H1 (cell line): ENCODE measurements around the gene FITM1. TPM values are rescaled to one million over a fixed set of nuclear protein-coding genes. Genes with fewer than 3 reads are reported as not detected.

ENCODE experiments used
- CTCF ChIA-PET: fragments of 300-600 bp; sonication (Branson Sonifier 250); formaldehyde crosslinking; loops from one replicate; lab custom pipeline; 2021; ENCODE audit not compliant: partially characterized antibody; lab: Charles Lee
- POLR2A ChIA-PET: fragments of 300-600 bp; sonication (Branson Sonifier 250); formaldehyde crosslinking; loops from one replicate; lab custom pipeline; 2021; ENCODE audit warnings: inconsistent platforms; ENCODE audit not compliant: partially characterized antibody; lab: Charles Lee
- DNase-seq, 2 experiments: peaks; one replicate each; pipeline versions ENCODE4 v3.0.0 to v3.0.0-alpha.2; 2010 to 2022; ENCODE audit warnings: low spot score in 2 of 2, low read depth in 1 of 2, mixed read lengths in 1 of 2
- FAIRE-seq: peaks from 2 replicates; lab custom pipeline; 2011; peaks lifted over from hg19 to GRCh38; lab: Jason Lieb, UNC
- H2AFZ ChIP-seq: 2 replicates; pipeline ENCODE4 v1.8.1; 2012; ENCODE audit warnings: low read length, inconsistent platforms
- H2AK5ac ChIP-seq: 2 replicates; pipeline ENCODE4 v1.6.1; 2013; ENCODE audit warnings: low read depth, low read length
- H2BK120ac ChIP-seq: replicated peaks from 2 replicates; pipeline ENCODE3; 2013; ENCODE audit warnings: low read depth, low read length, inconsistent platforms
- H2BK12ac ChIP-seq: 2 replicates; pipeline ENCODE4 v1.6.1; 2013; ENCODE audit warnings: low read depth, low read length
- H2BK15ac ChIP-seq: 2 replicates; pipeline ENCODE4 v1.6.1; 2013; ENCODE audit warnings: low read length
- H2BK20ac ChIP-seq: 2 replicates; pipeline ENCODE4 v1.6.1; 2013; ENCODE audit warnings: low read length
- H2BK5ac ChIP-seq: 2 replicates; pipeline ENCODE4 v1.6.1; 2013; ENCODE audit warnings: low read depth, low read length
- H3K14ac ChIP-seq: 2 replicates; pipeline ENCODE4 v1.6.1; 2013; ENCODE audit warnings: inconsistent platforms; ENCODE audit not compliant: insufficient read length
- H3K18ac ChIP-seq: 2 replicates; pipeline ENCODE4 v1.6.1; 2013; ENCODE audit warnings: low read length; ENCODE audit errors: extremely low read depth
- H3K23ac ChIP-seq: 2 replicates; pipeline ENCODE4 v1.6.1; 2013; ENCODE audit warnings: inconsistent platforms; ENCODE audit not compliant: insufficient read length
- H3K23me2 ChIP-seq: 2 replicates; pipeline ENCODE4 v1.6.1; 2013; ENCODE audit warnings: low read depth, low read length
- H3K27ac ChIP-seq: 2 replicates; pipeline ENCODE4 v1.6.1; 2011; ENCODE audit warnings: low read depth, low read length, inconsistent platforms
- H3K27me3 ChIP-seq, 4 experiments: replicated peaks in 1 of 4; 1 replicate in 1 of 4; 2 replicates in 3 of 4; pipeline versions ENCODE4 v1.6.1 to v1.8.1; 2011 to 2013; ENCODE audit warnings: low read length in 3 of 4, mild to moderate bottlenecking in 3 of 4, inconsistent platforms in 2 of 4, mixed read lengths in 2 of 4, moderate library complexity in 1 of 4; ENCODE audit not compliant: control insufficient read depth in 3 of 4, insufficient read depth in 3 of 4; ENCODE audit errors: extremely low read depth in 1 of 4
- H3K36me3 ChIP-seq, 4 experiments: 2 replicates each; pipeline versions ENCODE4 v1.6.1 to v1.8.1; 2011 to 2013; ENCODE audit warnings: mild to moderate bottlenecking in 4 of 4, low read length in 3 of 4, moderate library complexity in 2 of 4, control low read depth in 1 of 4, inconsistent platforms in 1 of 4; ENCODE audit not compliant: insufficient read depth in 4 of 4, control insufficient read depth in 2 of 4
- H3K4ac ChIP-seq: replicated peaks from 2 replicates; pipeline ENCODE3; 2013; ENCODE audit warnings: low read length, low read depth, mixed read lengths, inconsistent platforms; ENCODE audit not compliant: insufficient read length
- H3K4me1 ChIP-seq, 4 experiments: replicated peaks in 1 of 4; 1 replicate in 1 of 4; 2 replicates in 3 of 4; pipeline versions ENCODE4 v1.6.1 to v1.8.1; 2011 to 2013; ENCODE audit warnings: low read length in 3 of 4, inconsistent platforms in 2 of 4, mixed read lengths in 1 of 4; ENCODE audit not compliant: insufficient read depth in 4 of 4, control insufficient read depth in 3 of 4
- H3K4me2 ChIP-seq, 2 experiments: 2 replicates each; pipeline versions ENCODE4 v1.6.1 to v1.8.1; 2011 to 2013; ENCODE audit warnings: low read depth in 2 of 2, low read length in 2 of 2, control low read depth in 1 of 2, inconsistent platforms in 1 of 2, mild to moderate bottlenecking in 1 of 2; ENCODE audit not compliant: insufficient read depth in 1 of 2
- H3K4me3 ChIP-seq, 4 experiments: fragments of 200-600, 300-600 bp in 1 of 4; sonication (generic), shearing (Covaris generic), sonication (Bioruptor Twin) in 1 of 4; 2 replicates each; pipeline versions ENCODE4 v1.5.1 to v1.8.1; 2011 to 2016; ENCODE audit warnings: low read length in 4 of 4, low read depth in 3 of 4, control low read depth in 2 of 4, inconsistent platforms in 2 of 4, mild to moderate bottlenecking in 2 of 4, mixed read lengths in 1 of 4, moderate library complexity in 1 of 4; ENCODE audit not compliant: insufficient read depth in 2 of 4; ENCODE audit errors: extremely low read depth in 1 of 4
- H3K56ac ChIP-seq: replicated peaks from 2 replicates; pipeline ENCODE3; 2013; ENCODE audit warnings: low read depth, mild to moderate bottlenecking, mixed read lengths, low read length, inconsistent platforms; ENCODE audit not compliant: insufficient read length
- H3K79me1 ChIP-seq: 2 replicates; pipeline ENCODE4 v1.6.1; 2013; ENCODE audit warnings: low read depth, low read length, control low read depth
- H3K79me2 ChIP-seq, 2 experiments: 2 replicates each; pipeline versions ENCODE4 v1.6.1 to v1.8.1; 2012 to 2013; ENCODE audit warnings: low read length in 2 of 2, mild to moderate bottlenecking in 2 of 2, inconsistent platforms in 1 of 2; ENCODE audit not compliant: insufficient read depth in 2 of 2, control insufficient read depth in 1 of 2
- H3K9ac ChIP-seq, 4 experiments: replicated peaks in 1 of 4; 1 replicate in 1 of 4; 2 replicates in 3 of 4; pipeline versions ENCODE4 v1.6.1 to v1.8.1; 2011 to 2013; ENCODE audit warnings: low read depth in 3 of 4, low read length in 3 of 4, control low read depth in 2 of 4, mild to moderate bottlenecking in 2 of 4, moderate library complexity in 2 of 4, inconsistent platforms in 1 of 4; ENCODE audit errors: extremely low read depth in 1 of 4
- H3K9me3 ChIP-seq, 2 experiments: 2 replicates each; pipeline versions ENCODE4 v1.6.1 to v1.8.1; 2012 to 2013; ENCODE audit warnings: mild to moderate bottlenecking in 2 of 2, moderate library complexity in 2 of 2, control low read depth in 1 of 2, inconsistent platforms in 1 of 2, low read depth in 1 of 2, low read length in 1 of 2, mixed read lengths in 1 of 2; ENCODE audit not compliant: insufficient read depth in 2 of 2
- H4K20me1 ChIP-seq, 2 experiments: replicated peaks in 1 of 2; 2 replicates each; pipeline versions ENCODE3 to v1.8.1; 2011 to 2013; ENCODE audit warnings: inconsistent platforms in 2 of 2, low read length in 2 of 2, mild to moderate bottlenecking in 1 of 2; ENCODE audit not compliant: insufficient read depth in 2 of 2, control insufficient read depth in 1 of 2
- H4K5ac ChIP-seq: 2 replicates; pipeline ENCODE4 v1.6.1; 2013; ENCODE audit warnings: low read length, low read depth, mixed read lengths, inconsistent platforms; ENCODE audit not compliant: insufficient read length
- H4K8ac ChIP-seq: 2 replicates; pipeline ENCODE4 v1.8.0; 2013; ENCODE audit warnings: mild to moderate bottlenecking, moderate library complexity, low read length, inconsistent platforms; ENCODE audit not compliant: insufficient read depth; ENCODE audit errors: extremely low read depth
- H4K91ac ChIP-seq: replicated peaks from 2 replicates; pipeline ENCODE3; 2013; ENCODE audit warnings: low read length, mixed read lengths, inconsistent platforms; ENCODE audit not compliant: insufficient read length
- ATF3 ChIP-seq: IDR thresholded peaks from 2 replicates; pipeline ENCODE4 v1.6.1; 2011; ENCODE audit warnings: low read depth, mild to moderate bottlenecking, low read length; ENCODE audit not compliant: insufficient read depth
- CHD2 ChIP-seq: IDR thresholded peaks from 2 replicates; pipeline ENCODE4 v1.6.1; 2012; ENCODE audit warnings: low read length, improper control_type of control experiment
- CREB1 ChIP-seq: IDR thresholded peaks from 2 replicates; pipeline ENCODE4 v1.6.1; 2012; ENCODE audit warnings: inconsistent platforms
- KDM1A ChIP-seq: fragments of 200-600, 300-600 bp; sonication (generic); IDR thresholded peaks from 2 replicates; pipeline ENCODE4 v1.7.1; 2016; ENCODE audit warnings: mild to moderate bottlenecking, low read length, borderline replicate concordance
- NANOG ChIP-seq: IDR thresholded peaks from 2 replicates; pipeline ENCODE4 v1.6.1; 2011; ENCODE audit warnings: low read length, low read depth, mild to moderate bottlenecking, inconsistent platforms; ENCODE audit not compliant: insufficient read depth, poor library complexity, severe bottlenecking
- RBBP5 ChIP-seq: IDR thresholded peaks from 2 replicates; pipeline ENCODE4 v1.7.1; 2012; ENCODE audit warnings: low read depth, mild to moderate bottlenecking, inconsistent platforms, low read length, moderate library complexity, borderline replicate concordance
- RFX5 ChIP-seq: IDR thresholded peaks from 2 replicates; pipeline ENCODE4 v1.6.1; 2011; ENCODE audit warnings: low read depth, low read length, improper control_type of control experiment, borderline replicate concordance
- SAP30 ChIP-seq: fragments of 300-600 bp; sonication (generic); IDR thresholded peaks from 2 replicates; pipeline ENCODE4 v1.7.1; 2012; ENCODE audit warnings: low read length, moderate library complexity, mild to moderate bottlenecking, inconsistent platforms; ENCODE audit not compliant: insufficient read depth, insufficient replicate concordance
- SIRT6 ChIP-seq: IDR thresholded peaks from one replicate; pipeline ENCODE4 v1.7.1; 2012; ENCODE audit warnings: low read length, inconsistent platforms
- SUZ12 ChIP-seq: fragments of 200-600 bp; sonication (generic); IDR thresholded peaks from 2 replicates; pipeline ENCODE4 v1.6.1; 2012; ENCODE audit warnings: mild to moderate bottlenecking, inconsistent platforms, low read length, moderate library complexity, mixed read lengths
- TBP ChIP-seq: IDR thresholded peaks from 2 replicates; pipeline ENCODE4 v1.6.1; 2011; ENCODE audit warnings: low read depth, low read length, improper control_type of control experiment
- whole genome bisulfite sequencing, 2 experiments: shearing (Covaris generic) in 1 of 2; methylation state at CpG; one replicate each; pipeline versions ENCODE4 v1.1.6 to v1.1.7; 2013 to 2015; ENCODE audit warnings: low lambda C conversion rate in 2 of 2, mixed read lengths in 2 of 2, inconsistent platforms in 1 of 2, low coverage in 1 of 2, missing lambda C conversion rate in 1 of 2; ENCODE audit not compliant: insufficient replicate concordance in 2 of 2, insufficient coverage in 1 of 2, insufficient read length in 1 of 2; ENCODE audit errors: extremely low coverage in 1 of 2, missing lambda C conversion rate in 1 of 2; 5-methylcytosine and 5-hydroxymethylcytosine counted together
- polyA plus RNA-seq, 7 experiments: library from polyadenylated mRNA; depleted of rRNA in 3 of 7; stranded (reverse) in 5 of 7; unstranded in 2 of 7; fragments of >200 nt in 5 of 7; fragments of 200-250 nt in 2 of 7; gene quantifications; 1 replicate in 5 of 7; 2 replicates in 1 of 7; 4 replicates in 1 of 7; pipeline versions ENCODE4 v1.2.1 to v1.2.3, GENCODE V29; 2011 to 2013; ENCODE audit warnings: missing spikeins in 2 of 7, mixed read lengths in 2 of 7
- total RNA-seq: library from RNA; stranded (reverse); fragmentation: NEBNext Ultra II Directional; extraction: Animal tissue kit (Norgen Biotek cat#: 25700); gene quantifications from 2 replicates; pipeline ENCODE4 v1.2.1, GENCODE V29; 2021

The FITM1 gene
- total and polyA plus RNA-seq, 2 of the 8 experiments (the other 6 are each of a cell fraction or from before 2014, with no cell fraction given): 0.53 to 0.76 TPM

- Histone ChIP-seq H2BK120ac (no peak overlapping the region), H3K27ac (no peak overlapping the region), H2AK5ac (no peak overlapping the region), H4K91ac (no peak overlapping the region), H2BK5ac (no peak overlapping the region), H3K27me3 (no peaks in the 10 kb centered on the region), H3K56ac (no peak overlapping the region), H3K79me1 (no peaks in the 10 kb centered on the region), H3K4me3 (no peak overlapping the region), H3K14ac (no peak overlapping the region), H3K79me2 (no peaks in the 10 kb centered on the region), H3K4ac (no peak overlapping the region), H4K20me1 (peaks cover 0 to 16% of the 10 kb centered on the region in 2 experiments), H2AFZ (no peak overlapping the region), H3K9me3 (no peaks in the 10 kb centered on the region), H3K23me2 (0 out of 2 replicates have a peak, but pooled peaks cover 2% of the 10 kb centered on the region), H2BK20ac (no peak overlapping the region), H4K5ac (no peak overlapping the region), H3K36me3 (peaks cover 0 to 26% (median 11%) of the 10 kb centered on the region in 4 experiments; a peak in 7 of 8 replicates), H3K18ac (no peak overlapping the region), H3K9ac (no peak overlapping the region), H2BK15ac (no peak overlapping the region), H3K4me2 (no peak overlapping the region), H4K8ac (no peak overlapping the region), H3K23ac (no peak overlapping the region), H2BK12ac (no peak overlapping the region), H3K4me1 (peaks cover 0 to 10% (median 2%) of the 10 kb centered on the region in 4 experiments; a peak in 3 of 7 replicates)
- WGBS, 2 experiments: 93% methylated on average over 14 of the region's 14 CpGs; no CpG with 5 or more reads in 1 of the 2 experiments
- DNase-seq (no peak), FAIRE-seq (no peak)
- ChIA-PET POLR2A (interaction anchor here (0.8 to 7.6 kb wide), 8 partner anchors 9 to 59 kb away, joined by 3 to 93 read pairs (median 4); partner anchors contain the start of genes PSME2, RNF31 and TM9SF1), CTCF (interaction anchor here (1.2 kb wide), 1 partner anchor 133 kb away, joined by 3 read pairs; no protein-coding TSS in a partner anchor)
- TF ChIP-seq SIRT6 (no peak), KDM1A (no peak), NANOG (no peak), ATF3 (no peak), CHD2 (no peak), CREB1 (no peak), SAP30 (no peak), SUZ12 (no peak), RBBP5 (no peak), RFX5 (no peak), TBP (no peak)
Measured at GRCh38 chr14:24164518-24164991, 34.1 kb downstream of the FITM1 start.
